A673 (cell line): ENCODE results near the gene TNC.

Experiments used
- EZH2 ChIP-seq: fragments of 200-600 bp; sonication (generic); IDR thresholded peaks from 2 replicates; pipeline ENCODE4 v1.6.1; 2017; ENCODE audit warnings: borderline replicate concordance, low read depth, mild to moderate bottlenecking, mixed read lengths, antibody characterized with exemption, low read length; ENCODE audit not compliant: poor library complexity, severe bottlenecking
- TF ChIP-seq, protein P1 (sequence below): fragments of 300-800, 200-600 bp; sonication (generic); conservative IDR thresholded peaks from 2 replicates; pipeline ENCODE4 v1.5.1; 2017; ENCODE audit warnings: low read depth, mild to moderate bottlenecking, antibody characterized with exemption, low read length, moderate library complexity, mixed read lengths

DNA sequence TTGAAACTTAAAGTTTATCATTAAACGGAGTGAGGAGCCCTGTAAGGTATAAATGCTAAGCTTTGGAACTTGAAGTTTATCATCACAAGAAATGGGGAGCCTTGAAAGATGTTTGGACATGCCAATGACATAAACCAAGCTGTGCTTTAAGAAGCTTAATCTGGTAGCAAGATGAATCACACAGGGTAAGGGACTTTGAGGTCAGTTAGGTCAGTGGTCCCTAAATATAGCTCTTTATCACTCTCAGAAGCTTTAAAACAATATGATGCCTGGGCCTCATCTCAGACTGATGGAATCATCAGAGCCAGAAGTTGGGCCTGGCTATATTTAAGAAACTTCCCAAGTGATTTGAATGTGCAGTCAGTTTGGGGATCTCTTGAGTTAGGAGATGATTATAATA lies 85.7 kb downstream of the TNC start:
- TF ChIP-seq, protein P1, sequence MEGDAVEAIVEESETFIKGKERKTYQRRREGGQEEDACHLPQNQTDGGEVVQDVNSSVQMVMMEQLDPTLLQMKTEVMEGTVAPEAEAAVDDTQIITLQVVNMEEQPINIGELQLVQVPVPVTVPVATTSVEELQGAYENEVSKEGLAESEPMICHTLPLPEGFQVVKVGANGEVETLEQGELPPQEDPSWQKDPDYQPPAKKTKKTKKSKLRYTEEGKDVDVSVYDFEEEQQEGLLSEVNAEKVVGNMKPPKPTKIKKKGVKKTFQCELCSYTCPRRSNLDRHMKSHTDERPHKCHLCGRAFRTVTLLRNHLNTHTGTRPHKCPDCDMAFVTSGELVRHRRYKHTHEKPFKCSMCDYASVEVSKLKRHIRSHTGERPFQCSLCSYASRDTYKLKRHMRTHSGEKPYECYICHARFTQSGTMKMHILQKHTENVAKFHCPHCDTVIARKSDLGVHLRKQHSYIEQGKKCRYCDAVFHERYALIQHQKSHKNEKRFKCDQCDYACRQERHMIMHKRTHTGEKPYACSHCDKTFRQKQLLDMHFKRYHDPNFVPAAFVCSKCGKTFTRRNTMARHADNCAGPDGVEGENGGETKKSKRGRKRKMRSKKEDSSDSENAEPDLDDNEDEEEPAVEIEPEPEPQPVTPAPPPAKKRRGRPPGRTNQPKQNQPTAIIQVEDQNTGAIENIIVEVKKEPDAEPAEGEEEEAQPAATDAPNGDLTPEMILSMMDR: no peak
- TF ChIP-seq EZH2: no peak
